AG09309 (cell line): ENCODE data around the gene USP3.

Source experiments
- DNase-seq: peaks from one replicate; pipeline ENCODE4 v3.0.0-alpha.2; 2010; ENCODE audit warnings: low read depth
- H3K4me3 ChIP-seq: 2 replicates; pipeline ENCODE4 v1.5.1; 2011; ENCODE audit warnings: mild to moderate bottlenecking, low read depth, low read length, moderate library complexity; ENCODE audit not compliant: control insufficient read depth
- TF ChIP-seq, protein P1 (sequence below): IDR thresholded peaks from 2 replicates; pipeline ENCODE4 v1.5.1; 2011; ENCODE audit warnings: mild to moderate bottlenecking, low read depth, low read length, inconsistent platforms; ENCODE audit not compliant: insufficient read depth, control insufficient read depth; ENCODE audit errors: missing control alignments

USP3 gene

DNA sequence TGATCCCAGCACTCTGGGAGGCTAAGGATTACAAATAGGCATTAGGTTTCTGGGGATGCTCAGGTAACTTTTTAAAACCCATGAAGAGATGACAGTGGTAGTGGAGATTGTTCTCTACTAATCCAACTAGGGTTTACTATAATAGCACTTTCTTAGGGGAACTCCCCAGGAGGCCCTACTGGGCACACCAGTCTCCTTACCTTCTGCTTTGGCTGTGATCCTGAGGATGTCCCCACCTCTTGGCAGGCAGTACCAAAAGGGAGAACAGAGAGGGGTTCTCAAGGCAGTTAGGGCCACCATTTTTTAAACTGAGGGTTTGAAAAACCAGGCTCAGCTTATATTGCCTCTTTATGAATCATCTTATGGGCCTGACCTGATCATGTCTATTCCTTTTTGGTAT is 77.8 kb downstream of the USP3 start:
- no peak overlapping the region for H3K4me3 ChIP-seq
- DNase-seq = no peak
- TF ChIP-seq, protein P1, sequence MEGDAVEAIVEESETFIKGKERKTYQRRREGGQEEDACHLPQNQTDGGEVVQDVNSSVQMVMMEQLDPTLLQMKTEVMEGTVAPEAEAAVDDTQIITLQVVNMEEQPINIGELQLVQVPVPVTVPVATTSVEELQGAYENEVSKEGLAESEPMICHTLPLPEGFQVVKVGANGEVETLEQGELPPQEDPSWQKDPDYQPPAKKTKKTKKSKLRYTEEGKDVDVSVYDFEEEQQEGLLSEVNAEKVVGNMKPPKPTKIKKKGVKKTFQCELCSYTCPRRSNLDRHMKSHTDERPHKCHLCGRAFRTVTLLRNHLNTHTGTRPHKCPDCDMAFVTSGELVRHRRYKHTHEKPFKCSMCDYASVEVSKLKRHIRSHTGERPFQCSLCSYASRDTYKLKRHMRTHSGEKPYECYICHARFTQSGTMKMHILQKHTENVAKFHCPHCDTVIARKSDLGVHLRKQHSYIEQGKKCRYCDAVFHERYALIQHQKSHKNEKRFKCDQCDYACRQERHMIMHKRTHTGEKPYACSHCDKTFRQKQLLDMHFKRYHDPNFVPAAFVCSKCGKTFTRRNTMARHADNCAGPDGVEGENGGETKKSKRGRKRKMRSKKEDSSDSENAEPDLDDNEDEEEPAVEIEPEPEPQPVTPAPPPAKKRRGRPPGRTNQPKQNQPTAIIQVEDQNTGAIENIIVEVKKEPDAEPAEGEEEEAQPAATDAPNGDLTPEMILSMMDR = no peak

DNA sequence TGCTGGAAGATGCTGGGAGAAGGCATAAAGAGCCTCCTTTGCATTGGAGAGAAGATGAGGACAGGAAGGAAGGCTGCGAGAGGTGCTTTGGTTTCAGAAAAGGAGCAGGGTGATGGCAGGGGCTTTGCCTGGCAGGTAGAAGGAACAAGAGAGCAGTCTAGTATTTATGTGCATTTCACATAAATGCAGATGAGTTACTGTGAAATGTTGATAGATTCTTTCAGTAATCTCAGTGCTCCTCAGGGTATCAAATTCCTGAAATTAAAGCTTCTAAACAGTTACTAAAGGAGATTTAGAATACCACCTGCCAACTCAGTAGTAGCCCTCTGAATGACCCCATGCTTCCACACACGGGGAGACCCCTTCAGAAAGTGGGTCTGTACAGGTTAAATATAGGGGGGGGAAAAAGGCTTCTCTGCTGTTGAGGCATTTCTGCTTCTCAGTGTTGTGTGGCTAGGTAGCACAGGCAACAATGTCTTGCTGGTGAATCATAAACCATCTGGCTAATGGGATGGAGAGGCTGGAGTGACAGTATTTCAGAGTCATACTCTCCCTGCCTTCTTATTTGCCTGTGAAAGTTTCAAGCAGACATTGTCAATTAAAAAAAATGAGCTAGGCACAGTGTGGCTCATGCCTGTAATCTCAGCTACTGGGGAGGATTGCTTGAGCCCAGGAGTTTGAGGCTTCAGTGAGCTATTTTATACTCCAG is 78.5 kb downstream of the USP3 start:
- TF ChIP-seq, protein P1 = no peak
- DNase-seq = peak; percentile 75
- H3K4me3 ChIP-seq = no peak overlapping the region

DNA sequence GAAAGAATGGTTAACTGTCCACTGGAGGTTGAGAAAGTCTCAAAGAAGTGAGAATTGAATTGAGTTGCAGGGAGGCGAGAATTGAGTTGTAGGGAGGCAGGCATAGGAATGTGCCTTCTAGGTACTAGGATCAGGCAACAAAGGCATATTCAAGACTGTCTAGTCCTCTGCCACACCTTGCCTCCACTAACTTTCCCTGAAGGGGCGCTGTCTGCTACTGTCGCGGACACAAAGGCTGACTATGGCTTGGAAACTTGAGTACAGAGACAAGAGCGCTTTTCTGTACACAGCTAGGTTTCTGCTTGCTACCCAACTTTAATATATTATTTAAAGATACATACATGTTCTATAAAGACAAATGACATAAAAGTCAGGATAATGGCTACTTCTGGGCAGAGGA is 82.4 kb downstream of the USP3 start:
- DNase-seq = no peak
- no peak overlapping the region for H3K4me3 ChIP-seq
- TF ChIP-seq, protein P1 = no peak

- no peak overlapping the region for H3K4me3 ChIP-seq
- no peak for DNase-seq
- TF ChIP-seq, protein P1 = no peak
Measured at GRCh38 chr15:63587527-63587926, 83.1 kb downstream of the USP3 start.

DNA sequence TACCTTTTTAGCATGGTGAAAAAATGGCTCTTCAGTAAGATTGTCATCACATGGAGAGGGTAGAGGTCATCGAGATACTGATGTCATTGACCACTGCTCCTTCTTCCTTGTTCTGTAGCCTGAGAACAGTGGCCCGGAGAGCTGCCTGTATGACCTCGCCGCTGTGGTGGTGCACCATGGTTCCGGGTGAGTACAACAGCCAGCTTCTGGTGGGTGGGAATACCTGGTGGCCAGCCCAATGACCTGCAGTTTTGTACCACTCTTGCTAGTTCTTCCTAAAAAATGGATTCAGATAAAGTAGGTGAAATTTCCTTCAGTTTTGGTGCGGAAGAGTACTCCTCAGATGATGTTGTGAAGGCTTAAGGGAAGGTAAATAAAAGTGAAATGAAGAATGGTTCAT is 84.4 kb downstream of the USP3 start:
- no peak overlapping the region for H3K4me3 ChIP-seq
- TF ChIP-seq, protein P1 = no peak

DNA sequence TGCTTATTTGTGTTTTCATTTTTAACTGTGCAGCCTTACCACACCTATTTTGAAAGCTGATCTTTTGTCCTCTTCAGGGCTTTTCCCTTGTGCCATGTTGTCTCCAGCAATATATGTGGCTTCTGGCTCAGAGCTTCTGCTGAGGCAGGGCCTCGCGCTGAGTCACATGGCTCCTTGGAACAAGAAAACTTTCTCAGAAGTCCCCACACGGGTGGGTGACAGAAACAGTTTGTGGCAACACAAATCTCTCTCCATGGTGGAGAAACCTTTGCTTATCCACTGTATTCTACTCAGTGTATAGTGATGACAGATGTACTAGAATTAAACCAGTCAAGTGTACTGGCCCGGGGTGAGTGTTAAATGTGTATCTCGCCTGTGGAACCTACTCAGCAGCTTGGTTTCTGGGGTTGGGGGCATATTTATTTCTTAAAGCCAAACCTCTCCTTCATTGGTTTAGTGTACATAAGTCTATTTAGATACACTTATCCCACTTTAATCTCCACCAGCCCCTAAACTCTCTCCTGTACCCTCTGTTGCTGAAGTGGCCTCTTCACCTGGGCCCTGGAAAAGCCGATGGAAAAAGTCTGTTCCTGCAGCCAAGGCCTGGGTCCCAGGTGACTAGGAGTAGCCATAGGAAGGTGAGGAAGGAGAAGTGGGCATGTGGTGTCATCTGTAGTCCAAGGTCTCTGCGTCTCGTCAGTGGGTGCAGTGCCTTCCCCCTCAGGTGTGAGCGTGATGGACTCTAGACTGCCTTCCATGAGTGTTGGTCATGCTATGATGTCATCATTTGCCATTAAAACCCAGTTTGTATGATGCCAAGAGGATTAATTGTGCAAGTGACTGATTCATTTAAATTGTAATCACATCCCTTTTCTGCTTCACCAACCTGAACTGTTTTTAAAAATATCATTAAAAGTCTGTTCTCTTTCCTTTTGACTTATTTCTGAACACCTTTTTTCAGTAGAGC is 89.6 kb downstream of the USP3 start:
- no peak overlapping the region for H3K4me3 ChIP-seq
- TF ChIP-seq, protein P1 = no peak
- DNase-seq = no peak

More for the DNA sequence above, 84.4 kb downstream of the USP3 start:
- DNase-seq = no peak
